K562 (cell line): ENCODE data around the gene BBLN. TPM values are rescaled to one million over a fixed set of nuclear protein-coding genes. Genes with fewer than 3 reads are reported as not detected.

ENCODE experiments used
- CBX2 ChIP-seq: fragments of 200-600 bp; sonication (generic); IDR thresholded peaks from one replicate; pipeline ENCODE4 v1.6.1; 2012; ENCODE audit warnings: mild to moderate bottlenecking, low read length, inconsistent platforms; ENCODE audit not compliant: insufficient read depth, poor library complexity, severe bottlenecking
- GATAD2B ChIP-seq: fragments of 450-650 bp; IDR thresholded peaks from 2 replicates; pipeline ENCODE4 v1.6.1; 2017; ENCODE audit warnings: mild to moderate bottlenecking, borderline replicate concordance
- HDAC1 ChIP-seq, 2 experiments: fragments of 450-650 bp; IDR thresholded peaks; 2 replicates each; pipeline ENCODE4 v1.6.1; 2016 to 2017; ENCODE audit warnings: inconsistent platforms in 1 of 2, mild to moderate bottlenecking in 1 of 2, moderate library complexity in 1 of 2
- NFIX ChIP-seq: fragments of 250-450 bp; sonication (Bioruptor Pico); IDR thresholded peaks from 2 replicates; pipeline ENCODE4 v1.4.0; 2020; ENCODE audit warnings: low read depth, mild to moderate bottlenecking, moderate library complexity
- RFX5 ChIP-seq: IDR thresholded peaks from 2 replicates; pipeline ENCODE4 v1.6.1; 2011; ENCODE audit warnings: low read depth, mild to moderate bottlenecking, improper control_type of control experiment, low read length
- SMARCA4 ChIP-seq: fragments of 450-650 bp; IDR thresholded peaks from 2 replicates; pipeline ENCODE4 v1.6.1; 2016
- SRSF1 ChIP-seq: fragments of 200-400 bp; formaldehyde crosslinking; IDR thresholded peaks from 2 replicates; pipeline ENCODE4 v1.6.1; 2017; ENCODE audit warnings: mild to moderate bottlenecking, low read depth, low read length, moderate library complexity
- TAF7 ChIP-seq: fragments of 450-650 bp; IDR thresholded peaks from 2 replicates; pipeline ENCODE4 v1.6.1; 2016; ENCODE audit warnings: missing genetic modification characterization, missing compliant biosample characterization
- ZNF124 ChIP-seq: sonication (generic); formaldehyde crosslinking; IDR thresholded peaks from 2 replicates; pipeline ENCODE4 v1.8.1; 2022; ENCODE audit warnings: missing genetic modification reagents
- ZNF165 ChIP-seq: fragments of 250-450 bp; sonication (Bioruptor Pico); IDR thresholded peaks from 2 replicates; pipeline ENCODE4 v1.4.0; 2020; ENCODE audit warnings: borderline replicate concordance
- ZNF3 ChIP-seq: fragments of 250-450 bp; sonication (Bioruptor Pico); IDR thresholded peaks from 2 replicates; pipeline ENCODE4 v1.5.0; 2021; ENCODE audit warnings: mild to moderate bottlenecking, moderate library complexity
- polyA plus RNA-seq, 8 experiments: library from polyadenylated mRNA; depleted of rRNA in 4 of 8; stranded (reverse) in 5 of 8; unstranded in 3 of 8; fragments of >200 nt; fragmentation: Nextera tagmentation in 2 of 8; fragmentation: Illumina TruSeq in 1 of 8; extraction: Ambion mirVana in 2 of 8; extraction: Trizol in 1 of 8; gene quantifications; 2 replicates each; pipeline versions ENCODE4 v1.2.1 to v1.2.3, GENCODE V29; 2011 to 2014; ENCODE audit warnings: inconsistent platforms in 1 of 8, missing spikeins in 1 of 8
- total RNA-seq, 7 experiments: library from RNA; depleted of rRNA in 6 of 7; stranded (reverse); fragments of >200 nt in 6 of 7; fragmentation: Illumina TruSeq in 2 of 7; extraction: Trizol in 2 of 7; gene quantifications; 2 replicates each; pipeline versions ENCODE4 v1.2.1 to v1.2.3, GENCODE V29; 2011 to 2021; ENCODE audit warnings: low replicate concordance in 1 of 7
- TF ChIP-seq, protein P1 (sequence below): fragments of 250-450 bp; sonication (Bioruptor Pico); IDR thresholded peaks from 2 replicates; pipeline ENCODE4 v1.5.0; 2021; ENCODE audit warnings: mild to moderate bottlenecking, borderline replicate concordance
- TF ChIP-seq, protein P2 (sequence below): fragments of 450-650 bp; IDR thresholded peaks from 2 replicates; pipeline ENCODE4 v1.6.1; 2016; ENCODE audit warnings: mild to moderate bottlenecking, moderate library complexity

Gene BBLN
- total and polyA plus RNA-seq, 9 of the 15 experiments (the other 6 are each of a cell fraction or from before 2014, with no cell fraction given): 4.2 to 331 (median 87.1) TPM

DNA sequence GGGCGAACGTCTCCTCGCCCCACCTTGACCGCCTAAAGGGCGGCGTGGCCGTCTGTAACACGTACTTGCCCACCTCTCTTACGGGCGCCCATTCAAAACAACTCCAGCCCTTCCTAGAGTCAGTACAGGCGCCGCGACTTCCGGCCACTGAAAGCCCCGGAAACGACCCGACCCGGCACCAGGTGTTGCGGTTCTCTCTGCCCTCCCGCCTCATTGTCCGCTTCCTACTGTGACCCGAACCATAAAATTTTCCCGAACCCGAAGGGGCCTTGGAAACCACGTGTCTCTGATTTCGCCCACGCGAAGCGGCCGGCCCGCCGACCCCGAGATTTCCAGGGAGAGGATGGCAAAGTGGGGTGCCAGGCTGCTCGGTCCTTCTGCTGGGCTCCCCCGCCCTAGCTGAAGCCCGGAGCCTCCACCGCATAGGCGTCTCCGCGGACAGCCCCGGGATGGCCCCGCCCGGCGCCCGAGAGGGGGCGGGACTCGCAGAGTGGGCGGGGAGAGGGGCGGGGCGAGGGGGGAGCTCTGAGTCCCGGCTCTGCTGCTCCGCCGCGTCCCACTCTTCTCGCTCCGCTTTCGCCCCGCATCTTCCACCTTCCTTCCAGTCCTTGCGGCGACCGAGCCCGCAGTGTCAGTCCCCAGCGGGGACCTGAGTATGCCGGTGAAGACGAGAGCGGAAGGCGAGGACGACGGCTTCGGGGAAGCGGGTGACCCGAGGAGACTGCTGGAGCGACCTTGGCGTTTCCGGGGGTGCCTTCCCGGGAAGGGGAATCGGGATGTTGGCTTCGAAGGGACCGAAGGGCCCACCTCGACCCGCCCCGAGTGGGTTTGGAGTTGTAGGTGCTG is 31.9 kb upstream of the BBLN start (continued):
- TF ChIP-seq CBX2 (no peak), RFX5 (no peak), SRSF1 (no peak), HDAC1 (IDR thresholded peaks at IDR 0.05) (peak in 1 of 2 experiments; percentile 81; a peak in 1 of 4 replicates), SMARCA4 (no peak), ZNF3 (CRISPR knock-in tag) (no peak), TAF7 (tag) (0 out of 2 replicates have a peak, but pooled peaks have one; percentile 45), ZNF124 (CRISPR knock-in tag) (no peak), ZNF165 (no peak), NFIX (CRISPR knock-in tag) (no peak), GATAD2B (no peak)
- TF ChIP-seq, protein P1, sequence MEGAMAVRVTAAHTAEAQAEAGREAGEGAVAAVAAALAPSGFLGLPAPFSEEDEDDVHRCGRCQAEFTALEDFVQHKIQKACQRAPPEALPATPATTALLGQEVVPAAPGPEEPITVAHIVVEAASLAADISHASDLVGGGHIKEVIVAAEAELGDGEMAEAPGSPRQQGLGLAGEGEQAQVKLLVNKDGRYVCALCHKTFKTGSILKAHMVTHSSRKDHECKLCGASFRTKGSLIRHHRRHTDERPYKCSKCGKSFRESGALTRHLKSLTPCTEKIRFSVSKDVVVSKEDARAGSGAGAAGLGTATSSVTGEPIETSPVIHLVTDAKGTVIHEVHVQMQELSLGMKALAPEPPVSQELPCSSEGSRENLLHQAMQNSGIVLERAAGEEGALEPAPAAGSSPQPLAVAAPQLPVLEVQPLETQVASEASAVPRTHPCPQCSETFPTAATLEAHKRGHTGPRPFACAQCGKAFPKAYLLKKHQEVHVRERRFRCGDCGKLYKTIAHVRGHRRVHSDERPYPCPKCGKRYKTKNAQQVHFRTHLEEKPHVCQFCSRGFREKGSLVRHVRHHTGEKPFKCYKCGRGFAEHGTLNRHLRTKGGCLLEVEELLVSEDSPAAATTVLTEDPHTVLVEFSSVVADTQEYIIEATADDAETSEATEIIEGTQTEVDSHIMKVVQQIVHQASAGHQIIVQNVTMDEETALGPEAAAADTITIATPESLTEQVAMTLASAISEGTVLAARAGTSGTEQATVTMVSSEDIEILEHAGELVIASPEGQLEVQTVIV (CRISPR knock-in tag): no peak
- TF ChIP-seq, protein P2, sequence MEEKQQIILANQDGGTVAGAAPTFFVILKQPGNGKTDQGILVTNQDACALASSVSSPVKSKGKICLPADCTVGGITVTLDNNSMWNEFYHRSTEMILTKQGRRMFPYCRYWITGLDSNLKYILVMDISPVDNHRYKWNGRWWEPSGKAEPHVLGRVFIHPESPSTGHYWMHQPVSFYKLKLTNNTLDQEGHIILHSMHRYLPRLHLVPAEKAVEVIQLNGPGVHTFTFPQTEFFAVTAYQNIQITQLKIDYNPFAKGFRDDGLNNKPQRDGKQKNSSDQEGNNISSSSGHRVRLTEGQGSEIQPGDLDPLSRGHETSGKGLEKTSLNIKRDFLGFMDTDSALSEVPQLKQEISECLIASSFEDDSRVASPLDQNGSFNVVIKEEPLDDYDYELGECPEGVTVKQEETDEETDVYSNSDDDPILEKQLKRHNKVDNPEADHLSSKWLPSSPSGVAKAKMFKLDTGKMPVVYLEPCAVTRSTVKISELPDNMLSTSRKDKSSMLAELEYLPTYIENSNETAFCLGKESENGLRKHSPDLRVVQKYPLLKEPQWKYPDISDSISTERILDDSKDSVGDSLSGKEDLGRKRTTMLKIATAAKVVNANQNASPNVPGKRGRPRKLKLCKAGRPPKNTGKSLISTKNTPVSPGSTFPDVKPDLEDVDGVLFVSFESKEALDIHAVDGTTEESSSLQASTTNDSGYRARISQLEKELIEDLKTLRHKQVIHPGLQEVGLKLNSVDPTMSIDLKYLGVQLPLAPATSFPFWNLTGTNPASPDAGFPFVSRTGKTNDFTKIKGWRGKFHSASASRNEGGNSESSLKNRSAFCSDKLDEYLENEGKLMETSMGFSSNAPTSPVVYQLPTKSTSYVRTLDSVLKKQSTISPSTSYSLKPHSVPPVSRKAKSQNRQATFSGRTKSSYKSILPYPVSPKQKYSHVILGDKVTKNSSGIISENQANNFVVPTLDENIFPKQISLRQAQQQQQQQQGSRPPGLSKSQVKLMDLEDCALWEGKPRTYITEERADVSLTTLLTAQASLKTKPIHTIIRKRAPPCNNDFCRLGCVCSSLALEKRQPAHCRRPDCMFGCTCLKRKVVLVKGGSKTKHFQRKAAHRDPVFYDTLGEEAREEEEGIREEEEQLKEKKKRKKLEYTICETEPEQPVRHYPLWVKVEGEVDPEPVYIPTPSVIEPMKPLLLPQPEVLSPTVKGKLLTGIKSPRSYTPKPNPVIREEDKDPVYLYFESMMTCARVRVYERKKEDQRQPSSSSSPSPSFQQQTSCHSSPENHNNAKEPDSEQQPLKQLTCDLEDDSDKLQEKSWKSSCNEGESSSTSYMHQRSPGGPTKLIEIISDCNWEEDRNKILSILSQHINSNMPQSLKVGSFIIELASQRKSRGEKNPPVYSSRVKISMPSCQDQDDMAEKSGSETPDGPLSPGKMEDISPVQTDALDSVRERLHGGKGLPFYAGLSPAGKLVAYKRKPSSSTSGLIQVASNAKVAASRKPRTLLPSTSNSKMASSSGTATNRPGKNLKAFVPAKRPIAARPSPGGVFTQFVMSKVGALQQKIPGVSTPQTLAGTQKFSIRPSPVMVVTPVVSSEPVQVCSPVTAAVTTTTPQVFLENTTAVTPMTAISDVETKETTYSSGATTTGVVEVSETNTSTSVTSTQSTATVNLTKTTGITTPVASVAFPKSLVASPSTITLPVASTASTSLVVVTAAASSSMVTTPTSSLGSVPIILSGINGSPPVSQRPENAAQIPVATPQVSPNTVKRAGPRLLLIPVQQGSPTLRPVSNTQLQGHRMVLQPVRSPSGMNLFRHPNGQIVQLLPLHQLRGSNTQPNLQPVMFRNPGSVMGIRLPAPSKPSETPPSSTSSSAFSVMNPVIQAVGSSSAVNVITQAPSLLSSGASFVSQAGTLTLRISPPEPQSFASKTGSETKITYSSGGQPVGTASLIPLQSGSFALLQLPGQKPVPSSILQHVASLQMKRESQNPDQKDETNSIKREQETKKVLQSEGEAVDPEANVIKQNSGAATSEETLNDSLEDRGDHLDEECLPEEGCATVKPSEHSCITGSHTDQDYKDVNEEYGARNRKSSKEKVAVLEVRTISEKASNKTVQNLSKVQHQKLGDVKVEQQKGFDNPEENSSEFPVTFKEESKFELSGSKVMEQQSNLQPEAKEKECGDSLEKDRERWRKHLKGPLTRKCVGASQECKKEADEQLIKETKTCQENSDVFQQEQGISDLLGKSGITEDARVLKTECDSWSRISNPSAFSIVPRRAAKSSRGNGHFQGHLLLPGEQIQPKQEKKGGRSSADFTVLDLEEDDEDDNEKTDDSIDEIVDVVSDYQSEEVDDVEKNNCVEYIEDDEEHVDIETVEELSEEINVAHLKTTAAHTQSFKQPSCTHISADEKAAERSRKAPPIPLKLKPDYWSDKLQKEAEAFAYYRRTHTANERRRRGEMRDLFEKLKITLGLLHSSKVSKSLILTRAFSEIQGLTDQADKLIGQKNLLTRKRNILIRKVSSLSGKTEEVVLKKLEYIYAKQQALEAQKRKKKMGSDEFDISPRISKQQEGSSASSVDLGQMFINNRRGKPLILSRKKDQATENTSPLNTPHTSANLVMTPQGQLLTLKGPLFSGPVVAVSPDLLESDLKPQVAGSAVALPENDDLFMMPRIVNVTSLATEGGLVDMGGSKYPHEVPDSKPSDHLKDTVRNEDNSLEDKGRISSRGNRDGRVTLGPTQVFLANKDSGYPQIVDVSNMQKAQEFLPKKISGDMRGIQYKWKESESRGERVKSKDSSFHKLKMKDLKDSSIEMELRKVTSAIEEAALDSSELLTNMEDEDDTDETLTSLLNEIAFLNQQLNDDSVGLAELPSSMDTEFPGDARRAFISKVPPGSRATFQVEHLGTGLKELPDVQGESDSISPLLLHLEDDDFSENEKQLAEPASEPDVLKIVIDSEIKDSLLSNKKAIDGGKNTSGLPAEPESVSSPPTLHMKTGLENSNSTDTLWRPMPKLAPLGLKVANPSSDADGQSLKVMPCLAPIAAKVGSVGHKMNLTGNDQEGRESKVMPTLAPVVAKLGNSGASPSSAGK: no peak; the same call in none of the 2 replicates
